NCI-H1930 (cell line): ENCODE data around the gene SLX4IP.
"Not testable (repeated sequence)": the region's sequence is repeated elsewhere in the genome, so short reads cannot be mapped to it uniquely, and the experiment has no call there.

Experiments used
- DNase-seq, 2 experiments: peaks; one replicate each; lab custom pipeline; 2025; lab: John Stamatoyannopoulos, UW

Gene SLX4IP

DNA sequence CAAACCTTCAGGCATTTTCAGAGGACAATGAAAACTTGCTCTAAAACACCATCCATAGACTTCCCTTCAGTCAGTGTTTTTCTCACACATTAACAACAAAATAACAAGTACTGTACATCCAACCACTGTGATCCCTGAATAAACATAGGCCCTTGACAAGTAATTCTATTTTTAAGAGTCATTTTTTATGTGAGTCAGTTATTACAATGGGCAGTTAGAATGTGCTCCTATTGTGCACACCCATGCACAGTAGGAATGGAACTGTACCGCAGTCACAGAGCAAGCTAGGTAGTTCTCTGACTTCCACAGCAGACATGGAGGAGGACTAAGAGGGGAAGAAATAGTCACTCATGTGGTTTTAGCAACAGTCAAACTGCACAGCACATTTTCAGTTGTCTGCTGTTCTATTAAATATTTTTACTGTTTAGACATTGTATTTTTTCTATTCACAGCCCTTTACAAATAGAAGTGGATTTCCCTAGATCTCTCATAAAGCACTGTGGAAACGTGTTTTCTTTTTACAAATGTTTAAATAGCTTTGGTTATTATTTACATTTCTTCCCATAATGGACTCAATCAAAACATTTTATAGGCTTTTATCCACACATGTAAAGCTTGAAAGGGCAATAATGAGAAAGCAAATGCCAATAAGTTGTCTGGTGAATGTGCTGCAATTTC is 138.3 kb downstream of the SLX4IP start:
- no peak for DNase-seq

DNA sequence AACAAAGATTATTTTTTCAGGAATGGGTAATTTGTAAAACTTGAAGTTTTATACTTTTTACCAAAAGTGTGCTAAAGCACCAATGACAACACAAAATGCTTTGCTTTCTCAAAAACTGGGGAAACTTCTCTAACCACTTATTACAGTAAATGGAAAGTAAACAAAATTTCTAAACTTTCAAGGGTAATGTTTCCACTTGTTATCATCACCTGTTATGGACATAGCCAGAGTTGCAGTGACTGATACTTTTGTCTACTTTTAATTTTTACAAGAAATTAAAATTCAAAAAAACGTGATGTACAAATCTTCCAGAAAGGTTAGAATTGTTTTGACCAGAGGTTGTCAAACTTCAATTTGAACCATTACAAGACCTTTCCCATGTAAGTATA is 138.8 kb downstream of the SLX4IP start:
- DNase-seq = no peak

DNA sequence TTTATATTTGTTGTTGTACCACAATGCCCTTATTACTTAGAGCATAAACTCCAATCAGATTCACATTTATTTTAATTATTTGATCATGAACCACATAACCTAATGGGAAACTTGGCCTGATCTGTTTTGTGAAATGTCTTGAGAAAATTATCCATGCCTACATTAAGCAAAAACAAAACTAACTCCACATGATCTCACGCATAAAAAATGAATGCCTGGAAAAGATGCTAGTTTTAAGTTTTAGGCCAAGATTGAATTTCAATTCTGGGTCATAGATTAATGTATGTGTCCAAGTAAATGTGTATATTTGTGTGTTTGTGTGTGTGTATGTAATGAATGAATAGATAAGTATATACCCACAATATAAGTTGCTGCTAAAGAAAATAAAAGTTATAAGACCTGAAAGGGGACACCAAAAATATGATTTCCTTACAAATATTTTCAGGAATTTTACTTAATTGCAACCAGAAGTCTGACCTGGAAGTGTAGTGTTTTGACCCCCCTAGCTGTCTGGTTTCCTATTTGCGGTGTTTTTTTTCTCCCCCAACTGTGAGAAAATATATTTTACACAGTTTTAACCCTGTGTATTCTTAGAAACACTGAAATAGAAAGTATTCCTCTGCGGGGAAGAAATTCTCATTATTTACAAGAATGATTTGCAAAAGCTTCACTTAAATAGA is 141.4 kb downstream of the SLX4IP start:
- DNase-seq = no peak

DNA sequence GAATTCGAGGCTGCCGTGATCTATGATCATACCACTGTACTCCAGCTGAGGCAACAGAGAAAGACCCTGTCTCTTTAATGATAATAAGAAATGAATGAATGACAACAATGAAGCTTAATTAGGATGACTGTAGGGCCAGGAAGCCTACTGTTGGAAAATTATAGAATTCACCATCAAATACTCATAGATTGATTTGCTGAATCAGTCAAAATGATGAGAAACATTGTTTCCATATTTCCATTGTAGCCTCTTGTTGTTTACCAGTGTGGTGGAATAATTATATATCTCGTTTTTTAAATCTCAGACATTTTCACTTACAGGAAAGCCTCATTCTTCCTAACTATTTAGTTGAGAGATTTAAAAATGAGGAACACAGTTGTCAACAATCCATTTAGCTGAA is 142.5 kb downstream of the SLX4IP start:
- DNase-seq = no peak

DNA sequence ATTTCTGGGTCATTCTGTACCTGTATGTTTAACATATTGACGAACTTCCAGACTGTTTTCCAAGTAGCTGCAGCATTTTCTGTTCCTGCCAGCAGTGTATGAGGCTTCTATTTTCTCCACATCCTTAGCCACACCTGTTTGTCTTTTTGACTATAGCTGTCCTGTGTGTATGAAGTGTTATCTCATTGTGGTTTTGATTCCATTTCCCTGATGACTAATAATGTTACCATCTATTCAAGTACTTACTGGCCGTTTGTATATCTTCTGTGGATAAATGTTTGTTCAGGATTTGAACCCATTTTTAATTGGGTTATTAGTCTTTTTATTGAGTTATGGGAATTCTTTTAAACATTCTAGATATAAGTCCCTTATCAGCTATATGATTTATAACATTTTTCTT is 143.5 kb downstream of the SLX4IP start:
- no peak for DNase-seq

DNA sequence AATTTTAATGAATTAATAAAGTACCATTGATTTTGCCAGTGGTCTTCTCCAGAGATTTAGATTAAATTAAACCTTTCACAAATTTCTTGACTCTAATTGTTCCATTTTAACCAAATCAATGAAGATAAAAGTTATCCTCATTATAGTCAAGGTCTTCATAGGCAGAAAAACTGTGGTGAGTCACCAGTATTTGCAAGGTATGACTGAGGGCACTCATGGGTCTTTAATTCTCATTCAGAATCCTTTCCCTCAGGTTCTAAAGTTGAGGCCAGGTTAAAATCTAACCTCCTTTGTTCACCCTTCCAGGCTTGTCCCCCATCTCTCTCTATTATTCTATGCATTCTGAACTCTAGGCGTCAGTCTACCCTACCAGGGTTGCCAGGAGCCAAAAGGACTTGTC is 144.8 kb downstream of the SLX4IP start:
- no peak for DNase-seq

DNA sequence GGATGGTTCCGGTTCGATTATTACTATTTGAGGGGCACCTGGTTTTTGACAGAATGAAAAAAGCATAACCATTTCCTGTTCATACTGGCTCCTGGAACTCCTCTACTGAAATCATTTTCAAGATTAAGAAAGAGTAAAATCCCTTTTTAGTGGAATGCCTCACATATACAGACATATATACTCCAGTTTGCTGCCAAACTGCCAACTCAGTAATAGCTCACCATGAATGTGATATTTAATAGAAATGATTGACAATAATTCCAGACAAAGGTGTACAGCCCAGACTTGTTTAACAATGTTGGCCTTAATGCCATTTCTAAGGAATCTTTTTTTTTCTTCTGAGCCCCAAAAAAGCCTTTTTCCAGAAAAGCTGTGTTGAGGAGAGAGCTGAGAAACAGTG is 145.6 kb downstream of the SLX4IP start:
- DNase-seq = no peak

DNA sequence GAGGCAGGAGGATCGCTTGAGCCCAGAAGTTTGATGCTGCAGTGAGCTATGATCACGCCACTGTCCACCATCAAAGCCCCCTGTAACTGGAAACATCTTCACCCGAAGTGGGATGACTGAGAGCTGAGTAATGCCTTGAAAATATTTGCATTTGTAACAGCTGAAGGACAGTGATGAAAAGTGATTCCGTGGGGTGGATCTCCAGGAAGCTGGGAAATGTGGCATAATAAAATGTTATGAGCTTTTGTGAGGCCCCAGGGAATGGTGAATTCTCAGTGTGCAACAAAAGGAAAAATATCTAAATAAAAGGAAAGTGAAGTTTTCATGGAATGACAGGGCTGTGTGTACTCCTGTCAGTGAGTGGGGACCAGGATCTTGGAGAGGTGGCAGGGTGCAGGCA is 146.7 kb downstream of the SLX4IP start:
- DNase-seq = no peak

DNA sequence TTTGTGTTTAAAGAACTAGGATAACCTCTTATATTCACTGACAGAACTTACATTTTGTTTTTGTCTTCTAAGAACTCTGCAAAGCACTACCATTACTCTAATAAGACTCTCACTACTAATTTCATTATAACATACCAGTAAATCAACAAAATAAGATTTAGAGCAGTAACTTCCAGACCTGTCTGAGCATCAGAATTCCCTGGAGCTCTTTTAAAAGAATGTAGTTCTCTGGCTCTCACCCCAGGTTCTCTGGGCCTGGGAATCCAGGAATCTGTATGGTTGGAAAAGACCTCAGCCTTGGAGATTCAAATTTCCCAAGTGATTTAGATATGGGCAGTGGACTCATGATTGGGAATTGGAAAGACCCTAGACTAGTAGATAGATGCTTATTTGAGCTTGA is 149.3 kb downstream of the SLX4IP start:
- DNase-seq = no peak

DNA sequence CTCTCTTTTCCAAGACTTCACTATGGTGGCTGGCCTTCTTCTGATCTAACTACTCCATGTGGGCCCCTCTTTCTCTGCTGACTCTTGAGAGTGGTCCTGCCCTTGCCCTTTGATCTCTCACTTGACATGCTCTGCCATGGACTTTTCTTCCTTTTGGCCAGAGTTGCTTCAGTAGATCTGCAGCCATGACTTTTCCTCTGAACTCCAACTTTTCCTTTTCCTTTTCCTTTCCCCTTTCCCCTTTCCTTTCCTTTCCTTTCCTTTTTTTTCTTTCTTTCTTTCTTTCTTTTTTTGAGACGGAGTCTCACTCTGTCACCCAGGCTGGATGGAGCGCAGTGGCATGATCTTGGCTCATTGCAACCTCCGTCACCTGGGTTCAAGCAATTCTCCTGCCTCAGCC is 150.2 kb downstream of the SLX4IP start:
- no peak for DNase-seq

DNA sequence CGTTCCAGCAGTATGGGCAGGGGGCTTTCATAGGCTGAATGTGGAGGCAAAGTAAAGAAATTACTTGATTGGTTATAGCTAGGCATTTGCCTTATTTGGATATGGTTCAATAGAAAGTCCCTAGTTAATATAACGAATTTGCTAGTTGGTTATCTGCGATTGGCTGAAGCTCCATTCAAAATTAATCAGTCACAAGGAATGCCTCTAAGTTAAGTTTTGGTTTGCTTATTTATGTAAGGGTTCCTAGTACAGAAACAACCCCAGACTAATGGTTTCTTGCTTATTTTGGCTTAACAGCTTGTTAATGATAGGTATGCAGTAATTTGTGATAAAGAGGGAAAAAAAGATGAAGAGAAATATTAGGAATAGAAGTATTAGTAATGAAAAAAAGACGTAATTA is 151.2 kb downstream of the SLX4IP start:
- no peak for DNase-seq

DNA sequence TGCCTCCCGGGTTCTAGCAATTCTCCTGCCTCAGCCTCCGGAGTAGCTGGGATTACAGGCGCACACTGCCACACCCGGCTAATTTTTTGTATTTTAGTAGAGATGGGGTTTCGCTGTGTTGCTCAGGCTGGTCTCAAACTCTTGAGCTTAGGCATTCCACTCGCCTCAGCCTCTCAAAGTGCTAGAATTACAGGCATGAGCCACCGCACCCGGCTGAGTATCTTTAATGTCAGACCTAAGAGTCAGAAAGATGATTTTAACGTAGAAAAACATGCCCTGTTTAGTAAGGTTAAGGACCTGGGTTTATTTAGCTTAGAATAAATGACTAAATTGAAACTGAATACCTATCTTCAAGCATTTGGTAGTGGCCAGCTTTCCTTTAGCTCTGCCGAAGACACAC is 155.3 kb downstream of the SLX4IP start:
- DNase-seq = not testable (repeated sequence)

DNA sequence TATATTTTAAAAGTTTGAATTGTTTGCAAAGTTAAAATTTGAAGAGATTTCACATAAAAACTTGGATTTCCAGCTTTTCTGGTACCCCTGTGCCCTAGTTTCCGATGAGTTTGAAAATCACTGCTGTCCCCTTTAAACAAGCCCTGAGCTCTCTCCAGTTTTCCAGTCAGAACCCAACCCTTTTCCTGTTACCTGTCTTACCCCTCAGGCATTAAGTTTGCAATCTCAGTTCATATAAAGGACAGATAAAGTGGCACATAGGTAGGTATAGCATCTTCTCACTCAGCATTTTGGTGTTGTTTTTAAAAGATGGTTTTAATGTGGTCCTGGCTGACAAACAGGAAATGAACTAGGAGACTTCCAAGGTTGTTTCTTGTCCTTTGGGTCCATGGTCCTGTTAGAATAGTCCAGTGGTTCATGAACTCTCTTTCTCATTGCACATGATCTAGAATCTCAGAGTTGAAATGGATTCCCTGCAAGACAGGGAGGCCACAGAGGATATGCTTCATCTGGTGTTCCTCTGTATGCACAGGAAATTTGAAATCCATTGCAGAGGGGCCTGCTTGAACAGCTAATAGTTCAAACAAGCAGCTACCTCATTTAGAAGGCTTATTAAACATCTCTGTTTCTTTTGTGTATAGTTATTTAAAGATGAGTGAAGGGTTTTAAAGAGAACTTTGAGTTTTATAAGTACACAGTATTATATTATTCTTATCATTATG is 156.0 kb downstream of the SLX4IP start:
- DNase-seq = no peak

DNA sequence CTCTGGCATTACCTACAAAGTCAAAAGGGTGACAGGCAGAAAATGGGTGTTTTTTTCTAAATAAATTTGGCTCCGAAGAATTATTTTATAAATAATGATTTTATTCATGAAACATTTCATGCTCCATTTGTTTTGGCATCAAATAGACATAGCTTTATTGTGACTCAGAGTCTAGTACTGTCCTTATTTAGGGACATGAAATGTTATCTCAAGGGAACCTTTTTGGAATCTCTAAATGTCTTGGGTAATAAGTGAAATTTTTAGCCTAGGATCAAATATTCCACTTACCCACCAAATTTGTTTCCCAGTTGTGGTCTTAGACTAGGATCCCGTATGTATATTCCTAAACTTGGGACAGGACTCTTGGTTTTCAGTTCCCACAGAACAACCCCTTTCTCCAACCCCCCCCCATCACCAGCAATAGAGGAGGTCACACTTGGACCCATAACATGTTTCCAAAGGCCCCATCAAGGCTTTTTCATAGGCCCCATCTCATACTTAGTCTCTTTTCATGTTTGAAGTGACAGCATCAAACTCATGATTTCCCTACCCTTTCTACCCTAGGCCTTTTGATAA is 156.9 kb downstream of the SLX4IP start:
- DNase-seq = no peak

DNA sequence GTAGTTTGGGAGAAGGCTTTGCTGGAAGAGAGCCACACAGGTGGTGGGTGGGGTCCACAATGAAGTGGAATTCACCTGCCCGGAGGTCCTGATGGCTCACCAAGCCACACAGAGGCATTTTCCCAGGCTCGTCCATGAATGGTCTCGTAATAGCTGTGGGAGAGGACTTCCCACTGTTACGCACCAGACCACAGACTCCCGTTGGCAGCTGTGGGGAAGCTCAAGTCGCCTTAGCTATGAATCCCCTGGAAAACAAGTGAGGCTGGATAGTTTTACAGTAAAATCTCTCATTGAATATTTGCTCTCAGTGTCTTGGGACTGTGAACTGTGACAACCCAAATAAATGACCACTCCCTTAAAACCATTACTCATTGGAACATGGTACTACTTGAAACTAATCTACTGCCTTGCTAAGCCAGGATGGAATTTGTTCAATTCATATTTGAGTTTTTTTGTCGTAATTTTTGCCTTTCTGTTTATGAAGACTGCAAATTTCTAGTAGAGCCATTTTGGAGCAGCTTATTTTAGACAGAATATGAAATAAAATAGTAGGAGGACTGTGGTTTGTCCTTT is 159.3 kb downstream of the SLX4IP start:
- DNase-seq = no peak

DNA sequence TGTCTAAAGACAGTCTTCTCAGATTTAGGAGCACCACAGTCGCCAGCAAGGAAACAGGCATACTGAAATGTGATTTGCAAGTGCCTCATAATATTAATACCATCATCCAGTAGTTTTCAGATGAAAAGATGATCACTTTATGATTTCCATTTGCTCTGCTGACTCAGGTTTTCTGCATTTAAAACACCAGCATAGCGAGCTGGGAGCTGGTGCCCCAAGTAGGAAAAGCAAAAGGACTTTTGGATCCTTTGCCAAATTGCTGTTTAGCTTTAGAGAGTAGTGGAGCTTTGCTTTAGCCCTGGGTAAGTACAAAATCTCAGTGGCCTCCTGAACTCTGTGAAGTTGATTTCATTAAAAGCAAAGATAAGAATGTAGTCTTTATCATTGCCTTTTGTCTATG is 160.2 kb downstream of the SLX4IP start:
- no peak for DNase-seq

DNA sequence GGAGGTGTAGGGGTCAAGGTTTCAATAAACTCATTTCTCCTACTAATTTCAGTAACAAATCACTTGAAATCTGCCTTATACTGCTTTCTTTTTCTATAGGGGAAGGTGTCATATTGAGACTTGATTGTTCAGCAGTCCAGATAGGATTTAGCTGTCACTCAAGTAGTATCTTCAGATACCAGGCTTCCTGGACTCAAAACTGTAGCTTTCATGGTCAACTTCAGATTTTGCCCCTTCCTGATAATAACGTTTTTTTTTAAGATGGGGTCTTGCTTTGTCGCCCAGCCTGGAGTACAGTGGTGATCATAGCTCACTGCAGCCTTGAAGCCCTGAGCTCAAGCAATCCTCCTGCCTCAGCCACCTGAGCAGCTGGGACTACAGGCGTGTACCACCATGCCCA is 160.9 kb downstream of the SLX4IP start:
- no peak for DNase-seq

DNA sequence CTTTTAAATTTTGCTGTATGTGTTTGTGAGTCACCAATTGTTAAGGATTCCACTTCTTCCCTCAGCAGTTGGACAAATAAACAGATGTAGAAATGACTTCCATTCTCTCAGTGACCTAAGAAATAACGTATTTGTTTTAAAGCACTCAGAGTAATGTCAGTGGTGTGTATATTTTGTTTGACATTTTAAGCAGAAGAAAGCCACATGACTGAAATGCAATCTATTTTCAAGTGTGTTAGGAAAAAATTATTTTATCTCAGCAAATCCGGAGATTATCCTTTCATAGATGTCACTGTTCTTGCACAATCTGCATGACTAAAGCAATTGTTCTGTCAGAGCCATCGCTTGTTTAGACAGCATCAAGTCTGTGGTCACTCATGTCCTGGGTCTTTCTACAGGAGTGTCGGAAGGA is 161.6 kb downstream of the SLX4IP start:
- no peak for DNase-seq

DNA sequence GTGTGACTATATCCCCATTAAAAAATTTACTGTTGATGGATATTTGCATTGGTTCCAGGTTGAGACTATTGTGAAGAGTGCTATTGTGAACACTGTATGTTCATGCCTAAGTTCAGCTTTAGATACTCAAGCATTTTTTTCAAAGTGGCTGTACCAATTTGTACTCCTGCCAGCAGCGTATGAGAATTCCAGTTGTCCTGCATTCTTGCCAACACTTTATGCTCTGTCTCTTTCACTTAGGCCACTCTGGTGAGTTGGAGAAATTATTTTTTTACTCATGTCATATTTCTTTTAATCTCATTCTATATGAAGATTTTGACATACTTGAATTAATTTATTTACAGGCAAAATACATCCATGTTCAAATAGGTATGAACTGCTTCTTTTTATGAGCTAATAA is 162.5 kb downstream of the SLX4IP start:
- DNase-seq = no peak

DNA sequence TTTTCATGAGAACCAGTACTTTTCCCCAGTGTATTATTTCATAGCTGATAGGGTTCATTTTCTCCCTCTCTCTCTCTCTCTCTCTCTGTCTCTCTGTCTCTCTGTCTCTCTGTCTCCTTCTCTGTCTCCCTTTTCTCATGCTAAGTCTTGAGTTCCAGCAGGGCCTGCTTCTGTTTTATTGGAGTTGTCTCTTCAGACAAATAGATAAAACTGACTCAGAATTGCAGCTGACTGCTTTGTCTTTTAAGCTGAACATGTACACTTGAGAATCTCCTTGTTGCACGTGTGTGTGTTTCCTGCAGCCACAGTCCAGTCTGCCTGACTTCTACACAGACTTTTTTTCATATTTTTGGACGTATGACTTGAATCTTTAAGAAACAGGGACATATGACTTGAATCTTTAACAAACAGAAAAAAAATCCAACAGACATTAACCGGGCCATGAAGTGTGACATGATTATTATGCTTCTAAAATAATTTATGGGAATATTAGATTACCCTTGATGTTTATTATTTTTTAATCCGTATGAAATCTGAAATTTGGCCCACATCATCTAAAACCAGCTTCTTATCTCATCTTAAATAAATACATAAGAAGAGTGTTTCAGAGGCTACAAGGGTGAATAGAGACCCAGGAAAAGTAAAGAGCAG is 167.2 kb downstream of the SLX4IP start:
- DNase-seq = no peak

DNA sequence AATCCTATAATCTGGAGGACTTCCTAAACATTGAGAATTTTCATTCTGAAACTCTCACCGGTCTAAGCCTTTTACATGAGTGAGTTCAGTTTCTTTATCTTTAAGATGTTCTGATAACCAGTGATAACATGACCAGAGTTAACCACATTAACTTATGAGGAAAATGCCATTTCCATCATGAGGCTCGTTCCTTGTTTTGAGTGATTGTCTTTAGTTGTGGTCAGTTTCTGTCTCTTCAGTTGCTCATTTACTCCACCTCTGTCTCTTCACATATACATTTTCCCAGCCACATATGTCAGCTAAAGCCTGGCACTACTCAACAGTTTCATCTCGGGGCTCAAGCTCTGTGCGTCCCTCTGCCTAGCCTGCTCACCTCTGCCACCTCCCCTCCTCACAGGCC is 168.3 kb downstream of the SLX4IP start:
- DNase-seq = no peak
